Measurements from ENCODE around the gene TMCC3. TPM values are rescaled to one million over a fixed set of nuclear protein-coding genes. Genes with fewer than 3 reads are reported as not detected.

Gene TMCC3
- total and polyA plus RNA-seq, 7 donors: 10.6 to 61.6 (median 21.2) TPM

GRCh38 chr12:94687891-94688290, 37.5 kb upstream of the TMCC3 start:
- Histone ChIP-seq H3K4me3 (no peak overlapping the region), H3K27me3 (ENCODE audit: insufficient read depth in 3 of 3, low read length in 2 of 3) (no peaks in the 10 kb centered on the region), H3K4me1 (peaks cover 7% of the 10 kb centered on the region), H3K36me3 (ENCODE audit: insufficient read depth in 1 of 2, low read depth in 1 of 2) (no peaks in the 10 kb centered on the region), H3K27ac (no peak overlapping the region), H3K9me3 (no peaks in the 10 kb centered on the region)
- ATAC-seq (no peak), DNase-seq (no peak)
- intact Hi-C loops (cut with DNase I): no loop called here
- 41 to 45% (median 43%) methylated on average over 6 of the region's 6 CpGs for WGBS, 3 donors
- TF ChIP-seq CTCF (IDR thresholded peaks at IDR 0.05): no peak

DNA sequence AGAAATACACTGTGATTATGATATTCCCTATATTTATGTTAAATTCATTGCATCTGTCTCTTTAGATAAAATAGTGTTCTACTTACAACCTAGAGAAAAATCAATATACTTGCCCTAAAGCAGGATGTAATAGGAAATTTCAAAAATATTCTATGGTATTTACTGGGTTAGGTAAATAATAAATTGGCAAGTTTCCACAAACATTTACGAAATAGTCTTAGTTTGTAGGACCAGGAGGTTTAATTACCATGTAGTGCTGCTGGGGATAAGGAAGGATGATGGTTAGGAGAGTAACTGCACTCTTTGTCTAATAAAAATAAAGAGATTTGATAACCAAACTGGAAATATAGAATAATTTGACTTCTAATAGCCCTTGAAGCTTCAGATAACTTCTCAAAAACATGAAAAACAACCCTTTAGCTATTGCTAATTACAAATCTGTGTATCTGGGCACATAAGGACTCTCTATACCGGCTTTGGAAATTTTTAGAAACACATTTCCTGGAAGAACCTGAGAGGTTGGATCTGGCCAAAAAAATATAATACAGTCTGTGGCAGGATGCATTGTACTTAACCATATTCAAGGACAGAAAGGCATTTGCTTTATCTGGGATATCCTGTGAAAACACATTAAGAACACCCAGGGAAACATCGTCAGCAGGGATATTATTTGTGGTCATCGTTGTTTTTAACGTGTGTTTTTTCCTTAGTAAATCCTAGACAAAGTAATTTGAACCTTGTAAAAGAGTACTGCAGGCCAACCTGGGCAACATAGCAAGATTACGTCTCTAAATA, 36.7 kb upstream of the TMCC3 start:
- no peaks in the 10 kb centered on the region for H3K36me3 ChIP-seq (ENCODE audit: insufficient read depth in 1 of 2, low read depth in 1 of 2)
- no peak for TF ChIP-seq CTCF (IDR thresholded peaks at IDR 0.05)
- 25 to 49% (median 28%) methylated on average over 6 of the region's 6 CpGs for WGBS, 3 donors
- DNase-seq (no peak), ATAC-seq (no peak)
- H3K4me1 ChIP-seq: peaks cover 7% of the 10 kb centered on the region
- no peak overlapping the region for H3K4me3 ChIP-seq
- no peak overlapping the region for H3K27ac ChIP-seq
- no peaks in the 10 kb centered on the region for H3K27me3 ChIP-seq (ENCODE audit: insufficient read depth in 3 of 3, low read length in 2 of 3)
- H3K9me3 ChIP-seq: no peaks in the 10 kb centered on the region
- intact Hi-C loops (cut with DNase I): no loop called here

GRCh38 chr12:94684416-94685142, 34.2 kb upstream of the TMCC3 start:
- peaks cover 4% of the 10 kb centered on the region for H3K4me1 ChIP-seq
- H3K27ac ChIP-seq: no peak overlapping the region
- no peak for TF ChIP-seq CTCF (IDR thresholded peaks at IDR 0.05)
- no peaks in the 10 kb centered on the region for H3K36me3 ChIP-seq (ENCODE audit: insufficient read depth in 1 of 2, low read depth in 1 of 2)
- H3K9me3 ChIP-seq: no peaks in the 10 kb centered on the region
- WGBS, 3 donors: 94 to 97% (median 94%) methylated on average over 7 of the region's 7 CpGs
- ATAC-seq: no peak
- H3K4me3 ChIP-seq: no peak overlapping the region
- no peaks in the 10 kb centered on the region for H3K27me3 ChIP-seq (ENCODE audit: insufficient read depth in 3 of 3, low read length in 2 of 3)
- intact Hi-C loops (cut with DNase I): no loop called here
- DNase-seq: no peak

DNA sequence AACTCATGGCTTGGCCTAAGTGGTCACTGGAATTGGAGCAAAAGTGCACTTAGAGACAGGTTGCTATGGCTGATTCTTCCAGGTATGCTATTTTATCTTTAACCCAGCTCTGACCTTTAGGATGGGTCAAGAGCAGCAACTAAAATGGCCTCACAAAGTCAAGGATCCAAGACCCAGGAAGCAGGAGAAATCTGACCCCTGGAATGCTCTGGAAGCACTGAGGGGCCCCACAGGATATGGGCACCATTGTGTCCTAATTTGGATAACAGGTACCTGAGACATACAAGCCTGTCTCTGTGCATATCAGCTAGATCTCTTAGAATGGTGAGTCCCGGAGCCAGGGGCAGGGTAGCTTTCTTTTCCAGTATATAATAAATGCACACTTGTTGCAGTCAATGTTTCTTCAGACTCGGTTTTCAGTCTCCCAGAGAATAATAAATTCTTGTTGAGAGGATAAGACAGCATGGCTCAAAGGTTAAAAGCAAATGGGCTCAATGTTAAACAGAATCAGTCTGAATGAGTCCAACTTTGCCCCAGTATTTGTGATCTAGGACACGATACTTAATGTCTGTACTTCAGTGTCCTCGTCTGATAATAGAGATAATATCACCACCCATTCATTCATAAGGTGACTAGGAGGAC, 29.3 kb upstream of the TMCC3 start:
- Histone ChIP-seq H3K27me3 (ENCODE audit: insufficient read depth in 3 of 3, low read length in 2 of 3) (no peaks in the 10 kb centered on the region), H3K4me3 (no peak overlapping the region), H3K36me3 (ENCODE audit: insufficient read depth in 1 of 2, low read depth in 1 of 2) (no peaks in the 10 kb centered on the region), H3K9me3 (no peaks in the 10 kb centered on the region), H3K27ac (no peak overlapping the region), H3K4me1 (no peaks in the 10 kb centered on the region)
- DNase-seq (no peak), ATAC-seq (no peak)
- 88 to 90% (median 88%) methylated on average over 4 of the region's 4 CpGs for WGBS, 3 donors
- no peak for TF ChIP-seq CTCF (IDR thresholded peaks at IDR 0.05)
- intact Hi-C loops (cut with DNase I): no loop called here
